Endothelial cell of umbilical vein (primary cell): ENCODE measurements around the gene DGKB.

ENCODE experiments used
- CTCF ChIP-seq, 2 donors: IDR thresholded peaks; 1 replicate in 1 of 2; 2 replicates in 1 of 2; pipeline ENCODE4 v1.5.1; 2011; ENCODE audit warnings: low read length in 2 of 2, mild to moderate bottlenecking in 2 of 2, moderate library complexity in 2 of 2, control low read depth in 1 of 2, inconsistent platforms in 1 of 2, low read depth in 1 of 2; ENCODE audit not compliant: insufficient read depth in 1 of 2; ENCODE audit errors: extremely low read depth in 1 of 2
- EZH2 ChIP-seq: IDR thresholded peaks from 2 replicates; pipeline ENCODE4 v1.6.1; 2012; ENCODE audit warnings: borderline replicate concordance, low read depth, mild to moderate bottlenecking, moderate library complexity, low read length, inconsistent platforms; ENCODE audit not compliant: severe bottlenecking
- MYC ChIP-seq: IDR thresholded peaks from one replicate; pipeline ENCODE4 v1.6.1; 2011; ENCODE audit warnings: mild to moderate bottlenecking, low read depth, low read length
- POLR2A ChIP-seq: IDR thresholded peaks from 2 replicates; pipeline ENCODE4 v1.6.1; 2012; ENCODE audit warnings: low read depth, mild to moderate bottlenecking, control low read depth, low read length
- POLR2AphosphoS5 ChIP-seq: IDR thresholded peaks from 2 replicates; pipeline ENCODE4 v1.6.1; 2012; ENCODE audit warnings: low read depth, mild to moderate bottlenecking, control low read depth, low read length, moderate library complexity; ENCODE audit not compliant: insufficient read depth

- TF ChIP-seq POLR2A (no peak), CTCF (IDR thresholded peaks at IDR 0.05; ENCODE audit: extremely low read depth in 1 of 2, insufficient read depth in 1 of 2, low read depth in 1 of 2, low read length in 2 of 2) (no peak), POLR2AphosphoS5 (no peak), EZH2 (no peak), MYC (no peak)
Observed at GRCh38 chr7:14252458-14252857, 650.1 kb downstream of the DGKB start.
